CD4-positive, alpha-beta T cell (primary cell): ENCODE measurements around the gene ATP4B. TPM values are rescaled to one million over a fixed set of nuclear protein-coding genes. Genes with fewer than 3 reads are reported as not detected.
A peak's percentile ranks its signal among the peaks of the same experiment; 100 is the strongest.

ENCODE experiments used
- ATAC-seq: fragments of 200-7000 bp; cut with Tn5 transposase; one replicate; pipeline ENCODE4 v1.10.0; 2022; ENCODE audit warnings: mild to moderate bottlenecking; ENCODE audit not compliant: poor library complexity
- CTCF ChIA-PET: fragments of 350-600 bp; sonication (Branson Sonifier 250); formaldehyde crosslinking; loops from one replicate; lab custom pipeline; 2021; ENCODE audit warnings: antibody characterized with exemption, inconsistent platforms; lab: Charles Lee
- POLR2A ChIA-PET: fragments of 350-600 bp; sonication (Branson Sonifier 250); formaldehyde crosslinking; loops from one replicate; lab custom pipeline; 2021; ENCODE audit warnings: antibody characterized with exemption, inconsistent platforms; lab: Charles Lee
- DNase-seq, 14 experiments: peaks; one replicate each; pipeline ENCODE4 v3.0.0-alpha.2; 2013 to 2020; ENCODE audit warnings: mixed read lengths in 2 of 14
- H3K27ac ChIP-seq, 2 donors: one replicate each; pipeline versions ENCODE4 v1.5.1 to v1.7.0; 2013; ENCODE audit warnings: low read length in 2 of 2, low read depth in 1 of 2, mild to moderate bottlenecking in 1 of 2
- H3K27me3 ChIP-seq, 2 experiments: 1 replicate in 1 of 2; 2 replicates in 1 of 2; pipeline versions ENCODE4 v1.6.1 to v1.7.0; 2013; ENCODE audit warnings: low read length in 2 of 2, control low read depth in 1 of 2, mild to moderate bottlenecking in 1 of 2, moderate library complexity in 1 of 2; ENCODE audit not compliant: insufficient read depth in 2 of 2, control insufficient read depth in 1 of 2
- H3K36me3 ChIP-seq: one replicate; pipeline ENCODE4 v1.6.1; 2013; ENCODE audit warnings: low read length, control low read depth; ENCODE audit not compliant: insufficient read depth
- H3K4me1 ChIP-seq: one replicate; pipeline ENCODE4 v1.6.1; 2013; ENCODE audit warnings: low read length, control low read depth; ENCODE audit not compliant: insufficient read depth
- H3K4me3 ChIP-seq: one replicate; pipeline ENCODE4 v1.5.1; 2013; ENCODE audit warnings: mild to moderate bottlenecking, low read length, moderate library complexity
- H3K9me3 ChIP-seq, 2 experiments: 1 replicate in 1 of 2; 2 replicates in 1 of 2; pipeline versions ENCODE4 v1.6.1 to v1.7.0; 2013; ENCODE audit warnings: low read length in 2 of 2, mild to moderate bottlenecking in 2 of 2, control low read depth in 1 of 2, moderate library complexity in 1 of 2; ENCODE audit not compliant: control insufficient read depth in 1 of 2, insufficient read depth in 1 of 2
- H3K27ac Mint-ChIP-seq: one replicate; pipeline ENCODE4 v1.8.0; 2020; ENCODE audit warnings: mixed read lengths
- H3K27me3 Mint-ChIP-seq: one replicate; pipeline ENCODE4 v1.8.0; 2021; ENCODE audit warnings: mixed read lengths
- H3K36me3 Mint-ChIP-seq: one replicate; pipeline ENCODE4 v1.8.0; 2021; ENCODE audit warnings: low read depth, mixed read lengths
- H3K4me1 Mint-ChIP-seq: one replicate; pipeline ENCODE4 v1.8.0; 2021; ENCODE audit warnings: low read depth, mixed read lengths
- H3K4me3 Mint-ChIP-seq: one replicate; pipeline ENCODE4 v1.8.0; 2020; ENCODE audit warnings: mild to moderate bottlenecking, mixed read lengths
- H3K9me3 Mint-ChIP-seq: one replicate; pipeline ENCODE4 v1.8.0; 2020; ENCODE audit warnings: mixed read lengths
- CTCF ChIP-seq: fragments of 200-600 bp; IDR thresholded peaks from one replicate; pipeline ENCODE4 v1.8.0; 2022; ENCODE audit warnings: antibody characterized with exemption, mild to moderate bottlenecking
- intact Hi-C, 2 experiments: fragments of 100-400 bp; cut with DNase I in 1 of 2; cut with micrococcal nuclease in 1 of 2; formaldehyde crosslinking; loops; one replicate each; pipeline versions ENCODE4 v1.15.1 to v1.9.0; 2023 to 2025; cut with DNase I, micrococcal nuclease
- total RNA-seq, 174 experiments: library from RNA in 2 of 174; stranded (reverse) in 2 of 174; gene quantifications; one replicate each; pipeline ENCODE4 v1.2.3 and lab custom pipeline; 2021 to 2026

The ATP4B gene
- total RNA-seq, 2 experiments from 2014 or later = not detected

- ATAC-seq = no peak
- Histone ChIP-seq H3K36me3 (peaks cover 44% of the 10 kb centered on the region), H3K4me3 (no peak overlapping the region), H3K9me3 (peaks cover 0 to 8% of the 10 kb centered on the region in 2 experiments), H3K27ac (no peak overlapping the region), H3K4me1 (peaks cover 3% of the 10 kb centered on the region), H3K27me3 (no peaks in the 10 kb centered on the region)
- ChIA-PET POLR2A (no interaction called here), CTCF (no interaction called here)
- no peaks in the 10 kb centered on the region for H3K27me3 Mint-ChIP-seq
- H3K9me3 Mint-ChIP-seq = no peaks in the 10 kb centered on the region
- no peak for DNase-seq
- H3K4me1 Mint-ChIP-seq = peaks cover 22% of the 10 kb centered on the region
- TF ChIP-seq CTCF = no peak
- H3K36me3 Mint-ChIP-seq = peaks cover 46% of the 10 kb centered on the region
- intact Hi-C loops = no loop called here
- H3K27ac Mint-ChIP-seq = no peak overlapping the region
- no peak overlapping the region for H3K4me3 Mint-ChIP-seq
Measured at GRCh38 chr13:113641426-113641825, 16.6 kb downstream of the ATP4B start.

GRCh38 chr13:113639616-113640262, 18.3 kb downstream of the ATP4B start:
- ChIA-PET POLR2A (no interaction called here), CTCF (no interaction called here)
- Histone ChIP-seq H3K9me3 (peaks cover 0 to 11% of the 10 kb centered on the region in 2 experiments), H3K27me3 (no peaks in the 10 kb centered on the region), H3K27ac (no peak overlapping the region), H3K4me1 (peaks cover 12% of the 10 kb centered on the region), H3K36me3 (peaks cover 59% of the 10 kb centered on the region), H3K4me3 (no peak overlapping the region)
- ATAC-seq = peak; percentile 46
- TF ChIP-seq CTCF = no peak
- Mint-ChIP-seq H3K36me3 (peaks cover 57% of the 10 kb centered on the region), H3K4me3 (no peak overlapping the region), H3K27me3 (no peaks in the 10 kb centered on the region), H3K9me3 (no peaks in the 10 kb centered on the region), H3K27ac (no peak overlapping the region), H3K4me1 (peaks cover 17% of the 10 kb centered on the region)
- intact Hi-C loops = no loop called here
- peak in 1 of 14 experiments; percentile 24 for DNase-seq

- ChIA-PET POLR2A (no interaction called here), CTCF (no interaction called here)
- no peak for ATAC-seq
- Mint-ChIP-seq H3K9me3 (no peaks in the 10 kb centered on the region), H3K4me3 (no peak overlapping the region), H3K4me1 (peaks cover 22% of the 10 kb centered on the region), H3K36me3 (peaks cover 66% of the 10 kb centered on the region), H3K27me3 (no peaks in the 10 kb centered on the region), H3K27ac (no peak overlapping the region)
- no peak for DNase-seq
- Histone ChIP-seq H3K4me3 (no peak overlapping the region), H3K9me3 (peaks cover 0 to 11% of the 10 kb centered on the region in 2 experiments), H3K4me1 (peaks cover 15% of the 10 kb centered on the region), H3K36me3 (peaks cover 63% of the 10 kb centered on the region), H3K27me3 (no peaks in the 10 kb centered on the region), H3K27ac (no peak overlapping the region)
- TF ChIP-seq CTCF = no peak
- intact Hi-C loops = no loop called here
Measured at GRCh38 chr13:113638806-113639205, 19.2 kb downstream of the ATP4B start.
